Neural cell (in vitro differentiated cells): ENCODE data around the gene RPS6KC1. TPM values are rescaled to one million over a fixed set of nuclear protein-coding genes. Genes with fewer than 3 reads are reported as not detected.
A peak's percentile ranks its signal among the peaks of the same experiment; 100 is the strongest.

Source experiments
- H2AFZ ChIP-seq: fragments of 200-600, 300-800 bp; sonication (generic), shearing (Covaris generic); 2 replicates; pipeline ENCODE4 v1.6.0; 2014; ENCODE audit warnings: low read depth, mild to moderate bottlenecking, antibody characterized with exemption, low read length, moderate library complexity
- H3F3A ChIP-seq: fragments of 200-600 bp; shearing (Covaris generic); 2 replicates; pipeline ENCODE4 v1.6.1; 2016; ENCODE audit warnings: mild to moderate bottlenecking, moderate library complexity, mixed read lengths, antibody characterized with exemption, low read length; ENCODE audit not compliant: insufficient read depth, poor library complexity, severe bottlenecking
- H3K27ac ChIP-seq: fragments of 200-600, 300-800 bp; sonication (generic), shearing (Covaris generic); 2 replicates; pipeline ENCODE4 v1.5.1; 2014; ENCODE audit warnings: mild to moderate bottlenecking, low read length, moderate library complexity
- H3K27me3 ChIP-seq: fragments of 300-800, 200-600 bp; sonication (generic), shearing (Covaris generic); 2 replicates; pipeline ENCODE4 v1.6.0; 2014; ENCODE audit warnings: mild to moderate bottlenecking, low read depth, low read length, moderate library complexity; ENCODE audit not compliant: insufficient read depth
- H3K36me3 ChIP-seq: fragments of 300-800, 200-600 bp; sonication (generic), shearing (Covaris generic); 2 replicates; pipeline ENCODE4 v1.5.1; 2014; ENCODE audit warnings: mild to moderate bottlenecking, antibody characterized with exemption, low read length, moderate library complexity; ENCODE audit not compliant: insufficient read depth
- H3K4me2 ChIP-seq: fragments of 300-800, 200-600 bp; sonication (generic), shearing (Covaris generic); 2 replicates; pipeline ENCODE4 v1.6.0; 2014; ENCODE audit warnings: mild to moderate bottlenecking, low read length
- H3K4me3 ChIP-seq: fragments of 300-800, 200-600 bp; sonication (generic), shearing (Covaris generic); 2 replicates; pipeline ENCODE4 v1.5.1; 2014; ENCODE audit warnings: mild to moderate bottlenecking, low read length, moderate library complexity
- H3K79me2 ChIP-seq: fragments of 200-600 bp; shearing (Covaris generic); replicated peaks from 2 replicates; pipeline ENCODE4 v1.6.0; 2014; ENCODE audit warnings: mild to moderate bottlenecking, low read length, moderate library complexity; ENCODE audit not compliant: insufficient read depth
- H3K9ac ChIP-seq: fragments of 300-800, 200-600 bp; sonication (generic), shearing (Covaris generic); 2 replicates; pipeline ENCODE4 v1.6.1; 2016; ENCODE audit warnings: mild to moderate bottlenecking, low read length, mixed read lengths
- H3K9me2 ChIP-seq: fragments of 200-600 bp; shearing (Covaris generic); 2 replicates; pipeline ENCODE4 v1.6.1; 2016; ENCODE audit warnings: mild to moderate bottlenecking, low read length, mixed read lengths; ENCODE audit not compliant: insufficient read depth
- H3K9me3 ChIP-seq: fragments of 200-600, 300-800 bp; sonication (generic), shearing (Covaris generic); 2 replicates; pipeline ENCODE4 v1.6.1; 2016; ENCODE audit warnings: mild to moderate bottlenecking, mixed run types, low read length, moderate library complexity, mixed read lengths
- H4K20me1 ChIP-seq: fragments of 200-600 bp; shearing (Covaris generic); 2 replicates; pipeline ENCODE4 v1.6.1; 2016; ENCODE audit warnings: mild to moderate bottlenecking, mixed run types; ENCODE audit not compliant: insufficient read depth
- EP300 ChIP-seq: fragments of 450-650 bp; conservative IDR thresholded peaks from 2 replicates; pipeline ENCODE4 v1.6.1; 2014; ENCODE audit warnings: antibody characterized with exemption, mild to moderate bottlenecking, moderate library complexity; ENCODE audit not compliant: poor library complexity, severe bottlenecking
- EZH2 ChIP-seq: fragments of 200-600, 300-800 bp; shearing (Covaris generic), sonication (generic); IDR thresholded peaks from 2 replicates; pipeline ENCODE4 v1.6.1; 2014; ENCODE audit warnings: antibody characterized with exemption, low read length, borderline replicate concordance, mild to moderate bottlenecking; ENCODE audit not compliant: insufficient read depth, poor library complexity, severe bottlenecking
- MXI1 ChIP-seq: fragments of 450-650 bp; conservative IDR thresholded peaks from 2 replicates; pipeline ENCODE4 v1.6.1; 2014; ENCODE audit warnings: antibody characterized with exemption, mild to moderate bottlenecking; ENCODE audit not compliant: poor library complexity, severe bottlenecking
- POLR2AphosphoS5 ChIP-seq: IDR thresholded peaks from 2 replicates; pipeline ENCODE4 v1.6.1; 2012
- RAD21 ChIP-seq: fragments of 450-650 bp; conservative IDR thresholded peaks from 2 replicates; pipeline ENCODE4 v1.6.1; 2014; ENCODE audit warnings: antibody characterized with exemption, mild to moderate bottlenecking, moderate library complexity
- SMC3 ChIP-seq: fragments of 450-650 bp; conservative IDR thresholded peaks from 2 replicates; pipeline ENCODE4 v1.6.1; 2014; ENCODE audit warnings: antibody characterized with exemption, mild to moderate bottlenecking, moderate library complexity; ENCODE audit not compliant: poor library complexity
- TAF1 ChIP-seq: IDR thresholded peaks from 2 replicates; pipeline ENCODE4 v1.6.1; 2012; ENCODE audit warnings: low read depth
- polyA plus RNA-seq: library from polyadenylated mRNA; depleted of rRNA; stranded (reverse); fragments of >200 nt; gene quantifications from 2 replicates; pipeline ENCODE4 v1.2.3, GENCODE V29; 2014
- TF ChIP-seq, protein P1 (sequence below): IDR thresholded peaks from 2 replicates; pipeline ENCODE4 v1.6.1; 2012; ENCODE audit warnings: borderline replicate concordance
- TF ChIP-seq, protein P2 (sequence below): fragments of 450-650 bp; IDR thresholded peaks from 2 replicates; pipeline ENCODE4 v1.5.1; 2014; ENCODE audit warnings: antibody characterized with exemption, mild to moderate bottlenecking, moderate library complexity; ENCODE audit not compliant: poor library complexity, severe bottlenecking

RPS6KC1 gene
- polyA plus RNA-seq, 1 donor from 2014 or later, result 28.1 TPM

DNA sequence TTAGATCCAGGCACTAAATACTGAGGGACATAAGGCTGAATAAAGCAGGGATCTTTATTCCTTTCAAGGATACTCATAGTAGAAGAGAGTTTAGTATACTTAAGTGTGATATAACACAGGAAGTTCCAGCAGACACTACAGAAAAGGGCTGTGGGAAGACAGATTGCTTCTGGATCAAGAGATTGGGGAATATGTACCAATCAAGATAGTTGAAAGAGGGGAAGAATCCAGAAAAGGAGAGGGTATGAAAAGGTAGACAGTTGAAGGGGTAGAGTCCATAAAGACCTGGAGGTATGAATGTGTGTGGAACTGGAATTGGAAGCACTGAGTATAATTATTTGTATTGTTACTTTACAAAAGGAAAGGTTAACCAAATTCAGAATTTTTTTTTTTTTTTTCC, 2.4 kb downstream of the RPS6KC1 start:
- Histone ChIP-seq H3K4me3 (peak overlapping the region; percentile 89), H3K36me3 (no peaks in the 10 kb centered on the region), H3K4me2 (no peak overlapping the region), H3K9ac (no peak overlapping the region), H3K9me2 (no peaks in the 10 kb centered on the region), H3K9me3 (no peaks in the 10 kb centered on the region), H3K27ac (no peak overlapping the region), H2AFZ (no peak overlapping the region), H3K27me3 (no peaks in the 10 kb centered on the region), H4K20me1 (no peaks in the 10 kb centered on the region), H3K79me2 (peaks cover 34% of the 10 kb centered on the region), H3F3A (no peaks in the 10 kb centered on the region)
- TF ChIP-seq POLR2AphosphoS5 (no peak), SMC3 (no peak)
- TF ChIP-seq, protein P1, sequence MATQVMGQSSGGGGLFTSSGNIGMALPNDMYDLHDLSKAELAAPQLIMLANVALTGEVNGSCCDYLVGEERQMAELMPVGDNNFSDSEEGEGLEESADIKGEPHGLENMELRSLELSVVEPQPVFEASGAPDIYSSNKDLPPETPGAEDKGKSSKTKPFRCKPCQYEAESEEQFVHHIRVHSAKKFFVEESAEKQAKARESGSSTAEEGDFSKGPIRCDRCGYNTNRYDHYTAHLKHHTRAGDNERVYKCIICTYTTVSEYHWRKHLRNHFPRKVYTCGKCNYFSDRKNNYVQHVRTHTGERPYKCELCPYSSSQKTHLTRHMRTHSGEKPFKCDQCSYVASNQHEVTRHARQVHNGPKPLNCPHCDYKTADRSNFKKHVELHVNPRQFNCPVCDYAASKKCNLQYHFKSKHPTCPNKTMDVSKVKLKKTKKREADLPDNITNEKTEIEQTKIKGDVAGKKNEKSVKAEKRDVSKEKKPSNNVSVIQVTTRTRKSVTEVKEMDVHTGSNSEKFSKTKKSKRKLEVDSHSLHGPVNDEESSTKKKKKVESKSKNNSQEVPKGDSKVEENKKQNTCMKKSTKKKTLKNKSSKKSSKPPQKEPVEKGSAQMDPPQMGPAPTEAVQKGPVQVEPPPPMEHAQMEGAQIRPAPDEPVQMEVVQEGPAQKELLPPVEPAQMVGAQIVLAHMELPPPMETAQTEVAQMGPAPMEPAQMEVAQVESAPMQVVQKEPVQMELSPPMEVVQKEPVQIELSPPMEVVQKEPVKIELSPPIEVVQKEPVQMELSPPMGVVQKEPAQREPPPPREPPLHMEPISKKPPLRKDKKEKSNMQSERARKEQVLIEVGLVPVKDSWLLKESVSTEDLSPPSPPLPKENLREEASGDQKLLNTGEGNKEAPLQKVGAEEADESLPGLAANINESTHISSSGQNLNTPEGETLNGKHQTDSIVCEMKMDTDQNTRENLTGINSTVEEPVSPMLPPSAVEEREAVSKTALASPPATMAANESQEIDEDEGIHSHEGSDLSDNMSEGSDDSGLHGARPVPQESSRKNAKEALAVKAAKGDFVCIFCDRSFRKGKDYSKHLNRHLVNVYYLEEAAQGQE, result no peak

- H3K9ac ChIP-seq, result no peak overlapping the region
- H3K79me2 ChIP-seq, result peaks cover 41% of the 10 kb centered on the region
- no peak overlapping the region for H3K4me2 ChIP-seq
- no peak overlapping the region for H3K27ac ChIP-seq
- no peaks in the 10 kb centered on the region for H3K27me3 ChIP-seq
- H3F3A ChIP-seq, result no peaks in the 10 kb centered on the region
- H4K20me1 ChIP-seq, result no peaks in the 10 kb centered on the region
- H3K36me3 ChIP-seq, result no peaks in the 10 kb centered on the region
- no peak for TF ChIP-seq RAD21
- TF ChIP-seq EP300, result no peak
- TF ChIP-seq, protein P2, sequence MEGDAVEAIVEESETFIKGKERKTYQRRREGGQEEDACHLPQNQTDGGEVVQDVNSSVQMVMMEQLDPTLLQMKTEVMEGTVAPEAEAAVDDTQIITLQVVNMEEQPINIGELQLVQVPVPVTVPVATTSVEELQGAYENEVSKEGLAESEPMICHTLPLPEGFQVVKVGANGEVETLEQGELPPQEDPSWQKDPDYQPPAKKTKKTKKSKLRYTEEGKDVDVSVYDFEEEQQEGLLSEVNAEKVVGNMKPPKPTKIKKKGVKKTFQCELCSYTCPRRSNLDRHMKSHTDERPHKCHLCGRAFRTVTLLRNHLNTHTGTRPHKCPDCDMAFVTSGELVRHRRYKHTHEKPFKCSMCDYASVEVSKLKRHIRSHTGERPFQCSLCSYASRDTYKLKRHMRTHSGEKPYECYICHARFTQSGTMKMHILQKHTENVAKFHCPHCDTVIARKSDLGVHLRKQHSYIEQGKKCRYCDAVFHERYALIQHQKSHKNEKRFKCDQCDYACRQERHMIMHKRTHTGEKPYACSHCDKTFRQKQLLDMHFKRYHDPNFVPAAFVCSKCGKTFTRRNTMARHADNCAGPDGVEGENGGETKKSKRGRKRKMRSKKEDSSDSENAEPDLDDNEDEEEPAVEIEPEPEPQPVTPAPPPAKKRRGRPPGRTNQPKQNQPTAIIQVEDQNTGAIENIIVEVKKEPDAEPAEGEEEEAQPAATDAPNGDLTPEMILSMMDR, result no peak
- TF ChIP-seq, protein P1, result no peak
- no peak for TF ChIP-seq EZH2
- TF ChIP-seq MXI1, result no peak
- no peak for TF ChIP-seq POLR2AphosphoS5
- TF ChIP-seq TAF1, result no peak
- no peak for TF ChIP-seq SMC3
- H3K4me3 ChIP-seq, result no peak overlapping the region
- H3K9me2 ChIP-seq, result no peaks in the 10 kb centered on the region
- no peaks in the 10 kb centered on the region for H3K9me3 ChIP-seq
- no peak overlapping the region for H2AFZ ChIP-seq
Observed at GRCh38 chr1:213054142-213054541, 3.1 kb downstream of the RPS6KC1 start.
